ENCODE data around the gene SNX27. TPM values are rescaled to one million over a fixed set of nuclear protein-coding genes. Genes with fewer than 3 reads are reported as not detected.
"Not testable (repeated sequence)": the region's sequence is repeated elsewhere in the genome, so short reads cannot be mapped to it uniquely, and the experiment has no call there.

SNX27 gene
- total RNA-seq, 2 donors from 2014 or later: 30.3 to 34.8 TPM

DNA sequence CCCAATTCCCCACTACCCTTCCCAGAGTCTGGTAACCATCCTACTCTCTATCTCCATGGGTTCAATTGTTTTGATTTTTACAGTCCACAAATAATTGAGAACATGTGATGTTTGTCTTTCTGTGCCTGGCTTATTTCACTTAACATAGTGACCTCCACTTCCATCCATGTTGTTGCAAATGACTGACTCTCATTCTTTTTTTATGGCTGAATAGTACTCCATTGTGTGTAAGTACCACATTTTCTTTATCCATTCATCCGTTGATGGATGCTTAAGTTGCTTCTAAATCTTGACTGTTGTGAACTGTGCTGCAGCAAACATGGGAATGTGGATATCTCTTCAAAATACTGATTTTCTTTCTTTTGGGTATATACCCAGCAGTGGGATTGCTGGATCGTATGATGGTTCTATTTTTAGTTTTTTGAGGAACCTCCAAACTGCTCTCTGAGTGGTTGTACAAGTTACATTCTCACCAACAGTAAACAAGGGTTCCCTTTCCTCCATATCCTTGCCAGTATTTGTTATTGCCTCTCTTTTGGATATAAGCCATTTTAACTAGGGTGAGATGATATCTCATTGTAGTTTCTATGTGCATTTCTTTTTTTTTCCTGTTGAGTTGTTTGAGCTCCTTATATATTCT is 58.3 kb downstream of the SNX27 start:
- ATAC-seq (replicated peaks in 1 of 2); H3K27me3 Mint-ChIP-seq (ENCODE audit: low read depth); H3K4me3 Mint-ChIP-seq; DNase-seq; H3K9me3 Mint-ChIP-seq; H3K27ac Mint-ChIP-seq; H3K4me1 Mint-ChIP-seq (ENCODE audit: low read depth): not testable (repeated sequence)
- peaks cover 8 to 25% of the 10 kb centered on the region in 2 donors for H3K36me3 Mint-ChIP-seq (ENCODE audit: insufficient read depth in 2 of 2)

DNA sequence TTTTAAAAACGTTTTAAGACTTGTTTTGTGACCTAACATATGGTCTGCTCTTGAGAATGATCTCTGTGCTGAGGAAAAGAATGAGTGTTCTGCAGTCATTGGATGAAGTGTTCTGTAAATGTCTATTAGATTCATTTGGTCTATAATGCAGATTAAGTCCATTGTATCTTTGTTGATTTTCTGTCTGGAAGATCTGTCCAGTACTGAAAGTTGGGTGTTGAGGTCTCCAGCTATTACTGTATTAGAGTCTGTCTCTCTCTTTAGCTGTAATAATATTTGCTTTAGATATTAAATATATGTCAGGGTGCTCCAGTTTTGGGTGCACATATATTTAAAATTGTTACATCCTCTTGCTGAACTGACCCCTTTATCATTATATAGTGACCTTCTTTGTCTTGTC is 61.6 kb downstream of the SNX27 start:
- ATAC-seq (replicated peaks in 1 of 2) (no peak), DNase-seq (no peak)
- Mint-ChIP-seq H3K4me1 (ENCODE audit: low read depth) (no peaks in the 10 kb centered on the region), H3K9me3 (no peaks in the 10 kb centered on the region), H3K27me3 (ENCODE audit: low read depth) (no peaks in the 10 kb centered on the region), H3K4me3 (no peak overlapping the region), H3K36me3 (ENCODE audit: insufficient read depth in 2 of 2) (peaks cover 8 to 26% of the 10 kb centered on the region in 2 donors), H3K27ac (no peak overlapping the region)

DNA sequence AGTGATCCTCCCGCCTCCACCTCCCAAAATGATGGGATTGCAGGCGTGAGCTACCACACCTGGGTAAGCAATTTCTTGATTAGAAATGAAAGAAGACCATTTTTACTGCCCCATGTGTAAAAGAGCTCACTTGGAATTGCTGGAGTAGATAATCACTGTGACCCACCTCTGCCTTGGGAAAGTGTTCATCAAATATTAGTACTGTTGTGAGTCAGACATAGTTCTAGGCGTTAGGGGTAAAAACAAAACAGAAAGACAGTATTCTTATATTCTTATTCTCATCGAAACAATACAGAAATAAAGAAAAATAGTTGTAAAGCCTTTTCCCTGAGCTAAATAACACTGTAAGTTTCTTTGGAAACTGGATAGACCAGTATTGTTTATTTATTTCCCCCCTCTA is 68.5 kb downstream of the SNX27 start:
- Mint-ChIP-seq H3K4me3 (no peak overlapping the region), H3K27ac (no peak overlapping the region), H3K4me1 (ENCODE audit: low read depth) (no peaks in the 10 kb centered on the region), H3K9me3 (no peaks in the 10 kb centered on the region), H3K36me3 (ENCODE audit: insufficient read depth in 2 of 2) (peaks cover 0 to 5% of the 10 kb centered on the region in 2 donors), H3K27me3 (ENCODE audit: low read depth) (no peaks in the 10 kb centered on the region)
- DNase-seq (no peak), ATAC-seq (replicated peaks in 1 of 2) (no peak)

DNA sequence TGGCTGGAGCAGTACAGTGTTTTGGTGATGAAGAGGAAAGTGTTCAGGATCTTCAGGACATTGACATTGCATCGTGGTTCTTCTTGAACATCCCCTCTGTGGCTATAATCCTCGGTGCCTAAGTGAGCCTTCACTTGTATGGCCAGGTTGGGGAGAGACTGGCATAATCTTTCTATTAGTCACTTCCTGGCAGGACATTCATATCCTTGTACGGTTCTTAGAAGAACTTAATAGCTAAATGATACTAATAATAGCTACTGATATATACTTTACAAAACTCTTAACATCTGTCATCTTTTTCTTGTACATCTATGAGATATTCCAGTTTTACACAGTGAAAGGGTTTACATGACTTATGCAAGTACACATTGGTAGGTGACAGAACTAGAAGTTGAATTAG is 69.0 kb downstream of the SNX27 start:
- H3K36me3 Mint-ChIP-seq (ENCODE audit: insufficient read depth in 2 of 2): peaks cover 0 to 6% of the 10 kb centered on the region in 2 donors
- H3K27ac Mint-ChIP-seq: no peak overlapping the region
- H3K4me3 Mint-ChIP-seq: no peak overlapping the region

DNA sequence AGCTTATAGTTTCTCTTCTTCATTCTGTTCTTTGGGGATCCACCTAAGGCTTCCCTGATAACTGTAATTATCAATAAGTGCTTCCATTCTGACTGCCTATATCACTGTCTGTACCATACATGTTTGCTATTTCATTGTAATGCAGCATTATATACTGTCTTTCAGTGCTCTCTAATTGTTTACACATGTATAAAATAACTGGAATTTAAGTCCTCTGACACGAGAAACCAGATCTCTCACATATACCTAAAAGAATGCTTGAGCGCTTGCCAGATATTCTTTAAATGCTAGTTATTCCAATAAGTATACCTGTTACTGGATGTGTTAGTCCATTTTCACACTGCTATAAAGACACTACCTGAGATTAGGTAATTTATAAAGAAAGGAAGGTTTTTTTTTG is 70.1 kb downstream of the SNX27 start:
- H3K4me3 Mint-ChIP-seq: no peak overlapping the region
- DNase-seq (no peak), ATAC-seq (replicated peaks in 1 of 2) (no peak)
- H3K9me3 Mint-ChIP-seq: no peaks in the 10 kb centered on the region
- H3K4me1 Mint-ChIP-seq (ENCODE audit: low read depth): no peaks in the 10 kb centered on the region
- H3K27me3 Mint-ChIP-seq (ENCODE audit: low read depth): no peaks in the 10 kb centered on the region
- no peak overlapping the region for H3K27ac Mint-ChIP-seq
- peaks cover 0 to 7% of the 10 kb centered on the region in 2 donors for H3K36me3 Mint-ChIP-seq (ENCODE audit: insufficient read depth in 2 of 2)

More for the DNA sequence above, 69.0 kb downstream of the SNX27 start:
- no peaks in the 10 kb centered on the region for H3K9me3 Mint-ChIP-seq
- H3K27me3 Mint-ChIP-seq (ENCODE audit: low read depth): no peaks in the 10 kb centered on the region
- no peaks in the 10 kb centered on the region for H3K4me1 Mint-ChIP-seq (ENCODE audit: low read depth)
- DNase-seq: no peak
- ATAC-seq (replicated peaks in 1 of 2): no peak

DNA sequence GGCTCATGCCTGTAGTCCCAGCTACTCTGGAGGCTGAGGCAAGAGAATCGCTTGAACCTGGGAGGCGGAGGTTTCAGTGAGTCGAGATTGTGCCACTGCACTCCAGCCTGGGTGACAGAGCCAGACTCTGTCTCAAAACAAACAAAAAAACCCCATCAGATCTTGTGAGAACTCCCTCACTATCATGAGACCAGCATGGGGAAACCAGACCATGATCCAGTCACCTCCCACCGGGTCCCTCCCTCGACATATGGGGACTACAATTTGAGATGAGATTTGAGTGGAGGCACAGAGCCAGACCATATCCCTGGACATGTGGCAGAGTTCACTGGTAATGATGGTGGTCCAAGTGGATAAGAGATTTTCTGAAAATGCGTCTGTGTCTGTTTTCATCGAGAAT is 71.1 kb downstream of the SNX27 start:
- H3K27ac Mint-ChIP-seq; H3K4me1 Mint-ChIP-seq (ENCODE audit: low read depth); H3K36me3 Mint-ChIP-seq (ENCODE audit: insufficient read depth in 2 of 2); H3K27me3 Mint-ChIP-seq (ENCODE audit: low read depth); H3K9me3 Mint-ChIP-seq; ATAC-seq (replicated peaks in 1 of 2); DNase-seq; H3K4me3 Mint-ChIP-seq: not testable (repeated sequence)

DNA sequence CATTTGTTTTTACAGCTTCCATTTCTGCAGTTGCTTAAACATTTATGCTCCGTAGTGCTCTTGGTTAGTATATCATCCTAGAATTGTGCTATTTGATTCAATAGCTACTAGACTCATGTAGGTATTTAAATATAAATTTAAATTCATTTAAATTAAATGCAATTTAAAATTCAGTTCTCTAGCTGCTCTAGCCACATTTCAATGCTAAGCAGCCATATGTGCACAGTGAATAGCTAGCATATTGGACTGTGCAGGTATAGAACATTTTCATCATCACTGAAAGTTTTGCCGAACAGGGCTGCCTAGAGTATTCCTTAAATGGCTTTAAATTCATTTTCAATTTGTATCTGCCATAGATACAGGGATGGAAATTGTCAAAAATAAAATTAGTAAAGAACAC is 72.3 kb downstream of the SNX27 start:
- DNase-seq: no peak
- Mint-ChIP-seq H3K4me3 (no peak overlapping the region), H3K9me3 (no peaks in the 10 kb centered on the region), H3K4me1 (ENCODE audit: low read depth) (no peaks in the 10 kb centered on the region), H3K36me3 (ENCODE audit: insufficient read depth in 2 of 2) (peaks cover 0 to 4% of the 10 kb centered on the region in 2 donors), H3K27me3 (ENCODE audit: low read depth) (no peaks in the 10 kb centered on the region), H3K27ac (no peak overlapping the region)
- no peak for ATAC-seq (replicated peaks in 1 of 2)

DNA sequence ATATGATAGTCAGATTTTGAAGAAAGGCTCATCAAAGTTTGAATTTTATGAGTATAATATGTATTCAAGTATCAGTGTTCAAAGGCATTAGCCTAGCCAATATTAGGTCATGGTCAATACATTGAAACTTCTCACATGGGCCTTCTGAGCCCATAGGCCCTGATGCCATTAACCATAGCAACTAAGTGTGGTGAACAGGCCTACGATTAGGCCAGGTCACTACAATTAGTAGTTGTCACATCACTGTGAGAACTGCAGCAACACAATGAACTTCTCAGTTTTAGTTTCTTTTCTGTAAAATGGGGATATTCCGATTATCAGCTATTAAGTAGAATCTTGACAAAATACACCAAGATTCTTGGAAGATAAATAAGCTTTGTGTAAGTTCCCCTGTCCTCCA is 74.7 kb downstream of the SNX27 start:
- no peaks in the 10 kb centered on the region for H3K9me3 Mint-ChIP-seq
- H3K27ac Mint-ChIP-seq: no peak overlapping the region
- no peak overlapping the region for H3K4me3 Mint-ChIP-seq
- no peaks in the 10 kb centered on the region for H3K27me3 Mint-ChIP-seq (ENCODE audit: low read depth)
- peaks cover 2 to 4% of the 10 kb centered on the region in 2 donors for H3K36me3 Mint-ChIP-seq (ENCODE audit: insufficient read depth in 2 of 2)
- ATAC-seq (replicated peaks in 1 of 2) (no peak), DNase-seq (no peak)
- no peaks in the 10 kb centered on the region for H3K4me1 Mint-ChIP-seq (ENCODE audit: low read depth)

DNA sequence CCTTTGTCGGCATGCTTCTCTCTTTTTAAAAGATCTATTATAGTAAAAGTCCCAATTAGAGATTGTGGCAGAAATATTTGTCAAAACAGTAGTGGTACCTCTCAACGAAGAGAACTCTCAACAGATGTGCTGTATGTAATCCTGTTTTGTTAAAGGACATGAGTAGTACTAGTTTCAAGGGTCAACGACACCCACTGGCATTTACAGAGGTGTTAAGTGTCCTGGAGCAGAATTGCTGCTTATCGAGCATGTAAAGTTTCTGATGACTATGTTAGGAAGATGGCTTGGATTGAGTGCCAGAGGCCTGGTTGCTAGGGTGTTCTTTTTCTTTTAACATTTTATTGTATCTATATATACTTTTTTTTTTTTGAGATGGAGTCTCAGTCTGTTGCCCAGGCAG is 77.6 kb downstream of the SNX27 start:
- DNase-seq (no peak), ATAC-seq (replicated peaks in 1 of 2) (no peak)
- Mint-ChIP-seq H3K36me3 (ENCODE audit: insufficient read depth in 2 of 2) (peaks cover 2 to 11% of the 10 kb centered on the region in 2 donors), H3K27me3 (ENCODE audit: low read depth) (no peaks in the 10 kb centered on the region), H3K9me3 (no peaks in the 10 kb centered on the region), H3K4me3 (no peak overlapping the region), H3K4me1 (ENCODE audit: low read depth) (no peaks in the 10 kb centered on the region), H3K27ac (no peak overlapping the region)

DNA sequence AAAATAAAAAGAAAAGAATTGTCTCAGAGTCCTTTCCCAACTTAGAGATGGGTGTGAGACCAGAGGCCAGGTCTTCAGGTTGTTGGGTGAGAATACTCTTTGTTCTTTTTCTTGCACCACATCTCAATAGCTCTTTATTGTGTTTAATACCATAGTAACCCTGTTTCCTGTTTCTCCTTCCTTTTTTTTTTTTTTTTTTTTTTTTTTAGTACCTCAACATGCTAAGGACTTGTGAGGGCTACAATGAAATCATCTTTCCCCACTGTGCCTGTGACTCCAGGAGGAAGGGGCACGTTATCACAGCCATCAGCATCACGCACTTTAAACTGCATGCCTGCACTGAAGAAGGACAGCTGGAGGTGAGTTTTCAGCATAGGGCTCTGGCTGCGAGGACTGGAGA is 80.4 kb downstream of the SNX27 start:
- Mint-ChIP-seq H3K36me3 (ENCODE audit: insufficient read depth in 2 of 2) (peaks cover 2 to 13% of the 10 kb centered on the region in 2 donors), H3K27me3 (ENCODE audit: low read depth) (no peaks in the 10 kb centered on the region), H3K27ac (no peak overlapping the region), H3K4me3 (no peak overlapping the region), H3K9me3 (no peaks in the 10 kb centered on the region), H3K4me1 (ENCODE audit: low read depth) (no peaks in the 10 kb centered on the region)
- ATAC-seq (replicated peaks in 1 of 2) (no peak), DNase-seq (no peak)

DNA sequence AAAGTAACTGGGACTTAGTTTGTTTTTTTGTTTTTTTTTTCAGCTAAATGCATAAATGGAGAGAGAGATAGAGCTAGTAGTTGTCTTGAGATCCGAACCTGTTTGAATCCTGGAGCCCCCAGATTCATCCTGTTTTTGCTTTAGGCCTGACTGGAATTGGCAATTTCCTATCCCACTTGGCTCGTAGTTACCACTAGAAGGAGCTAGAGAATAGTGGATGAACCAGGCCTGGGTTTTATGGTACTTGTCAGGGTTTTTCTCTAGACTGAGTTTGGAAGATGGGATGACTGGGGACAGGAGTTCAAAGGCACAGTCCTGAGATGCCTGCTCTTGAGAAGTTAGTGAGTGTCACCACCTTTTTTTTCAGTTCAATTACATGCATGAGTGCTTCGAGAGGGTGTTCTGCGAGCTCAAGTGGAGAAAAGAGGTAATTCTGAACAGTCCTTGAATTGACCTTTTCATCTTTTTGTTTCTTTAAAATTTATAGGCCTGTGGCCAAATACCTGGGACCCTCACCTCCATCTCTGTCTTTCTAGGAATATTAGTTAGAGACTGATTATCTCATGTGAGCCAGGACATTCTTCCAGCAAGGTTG is 81.3 kb downstream of the SNX27 start:
- ATAC-seq (replicated peaks in 1 of 2) (no peak), DNase-seq (no peak)
- Mint-ChIP-seq H3K9me3 (no peaks in the 10 kb centered on the region), H3K27ac (no peak overlapping the region), H3K36me3 (ENCODE audit: insufficient read depth in 2 of 2) (peaks cover 2 to 13% of the 10 kb centered on the region in 2 donors), H3K4me3 (no peak overlapping the region), H3K27me3 (ENCODE audit: low read depth) (no peaks in the 10 kb centered on the region), H3K4me1 (ENCODE audit: low read depth) (no peaks in the 10 kb centered on the region)

DNA sequence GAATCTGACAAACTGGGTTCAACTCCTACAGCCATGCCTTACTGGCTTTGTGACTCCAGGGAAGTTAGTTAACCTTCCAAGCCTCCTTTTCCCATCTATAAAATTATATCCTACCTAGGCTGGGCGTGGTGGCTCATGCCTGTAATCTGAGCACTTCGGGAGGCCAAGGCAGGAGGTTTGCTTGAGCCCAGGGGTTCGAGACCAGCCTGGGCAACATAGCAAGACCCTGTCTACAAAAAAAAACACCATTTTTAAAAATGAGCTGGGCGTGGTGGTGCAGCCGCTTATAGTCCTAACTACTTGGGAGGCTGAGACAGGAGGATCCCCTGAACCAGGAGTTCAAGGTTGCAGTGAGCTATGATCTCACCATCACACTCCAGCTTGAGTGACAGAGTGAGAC is 89.7 kb downstream of the SNX27 start:
- DNase-seq (no peak), ATAC-seq (replicated peaks in 1 of 2) (no peak)
- Mint-ChIP-seq H3K9me3 (no peaks in the 10 kb centered on the region), H3K36me3 (ENCODE audit: insufficient read depth in 2 of 2) (peaks cover 1 to 4% of the 10 kb centered on the region in 2 donors), H3K27ac (no peak overlapping the region), H3K4me1 (ENCODE audit: low read depth) (no peaks in the 10 kb centered on the region), H3K27me3 (ENCODE audit: low read depth) (no peaks in the 10 kb centered on the region), H3K4me3 (no peak overlapping the region)

DNA sequence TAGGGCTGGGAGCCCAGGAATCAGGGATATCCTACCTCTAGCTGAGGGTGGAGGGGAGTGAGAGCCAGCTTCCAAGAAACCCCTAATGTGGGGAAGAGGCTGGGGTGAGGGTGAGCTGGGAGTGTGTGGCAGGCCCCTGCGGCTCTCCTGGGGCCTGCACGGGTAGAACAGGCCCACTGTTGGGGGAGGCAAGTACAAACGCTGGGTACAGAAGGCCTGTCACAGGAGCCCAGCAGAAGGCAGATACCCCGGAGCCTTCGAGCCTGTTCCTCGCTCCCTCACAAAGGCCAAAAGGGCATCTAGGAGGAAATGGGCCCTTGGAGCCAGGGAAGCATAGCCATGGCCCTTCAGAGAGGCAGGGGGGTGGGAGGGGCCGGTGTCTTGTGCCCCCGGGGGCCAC is 91.1 kb downstream of the SNX27 start:
- Mint-ChIP-seq H3K9me3 (no peaks in the 10 kb centered on the region), H3K27me3 (ENCODE audit: low read depth) (no peaks in the 10 kb centered on the region), H3K27ac (no peak overlapping the region), H3K4me3 (no peak overlapping the region), H3K36me3 (ENCODE audit: insufficient read depth in 2 of 2) (peaks cover 0 to 1% of the 10 kb centered on the region in 2 donors), H3K4me1 (ENCODE audit: low read depth) (no peaks in the 10 kb centered on the region)
- ATAC-seq (replicated peaks in 1 of 2) (no peak), DNase-seq (no peak)

DNA sequence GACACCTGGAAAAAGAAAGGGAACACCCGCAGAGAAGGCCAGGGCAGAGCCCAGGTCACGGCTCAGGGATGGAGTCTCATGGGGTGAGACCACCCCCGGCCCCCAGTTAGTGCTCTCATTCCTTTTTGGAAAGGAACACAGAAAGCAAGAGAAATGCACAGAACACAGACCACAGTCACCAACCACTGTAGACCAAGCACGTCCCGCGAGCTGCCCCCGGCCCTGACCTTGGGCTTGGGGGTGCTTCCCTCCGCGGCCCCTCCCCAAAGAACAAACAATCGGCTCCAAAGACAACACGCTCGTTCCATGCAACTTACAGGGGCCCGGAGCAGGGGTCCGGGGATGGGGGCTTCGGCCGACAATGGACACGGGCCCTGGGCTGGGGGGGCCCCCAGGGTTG is 92.0 kb downstream of the SNX27 start:
- Mint-ChIP-seq H3K4me1 (ENCODE audit: low read depth) (no peaks in the 10 kb centered on the region), H3K36me3 (ENCODE audit: insufficient read depth in 2 of 2) (peaks cover 0 to 1% of the 10 kb centered on the region in 2 donors), H3K4me3 (no peak overlapping the region), H3K27me3 (ENCODE audit: low read depth) (no peaks in the 10 kb centered on the region), H3K27ac (no peak overlapping the region), H3K9me3 (no peaks in the 10 kb centered on the region)
- no peak for ATAC-seq (replicated peaks in 1 of 2)
- no peak for DNase-seq

Measured in activated T-cell treated with anti-CD3 and anti-CD28 coated beads, Interleukin-2, amount 50 U/mL, for 72 hours (primary cell).